H9 (cell line): ENCODE measurements around the gene KCNMA1. TPM values are rescaled to one million over a fixed set of nuclear protein-coding genes. Genes with fewer than 3 reads are reported as not detected.

Source experiments
- DNase-seq: peaks from one replicate; pipeline ENCODE4 v3.0.0-alpha.2; 2017
- H2AFZ ChIP-seq: one replicate; pipeline ENCODE4 v1.6.1; 2013; ENCODE audit warnings: mild to moderate bottlenecking, low read length, control low read depth, moderate library complexity
- H2AK5ac ChIP-seq: 2 replicates; pipeline ENCODE4 v1.6.1; 2013; ENCODE audit warnings: low read length, control low read depth, mixed read lengths; ENCODE audit not compliant: insufficient read length
- H2BK120ac ChIP-seq: one replicate; pipeline ENCODE4 v1.6.1; 2013; ENCODE audit warnings: low read depth, mild to moderate bottlenecking, low read length, control low read depth, inconsistent platforms; ENCODE audit not compliant: poor library complexity, severe bottlenecking
- H2BK12ac ChIP-seq: 2 replicates; pipeline ENCODE4 v1.6.1; 2013; ENCODE audit warnings: low read length, control low read depth, mixed read lengths, low read depth; ENCODE audit not compliant: insufficient read length
- H2BK15ac ChIP-seq: 2 replicates; pipeline ENCODE4 v1.6.1; 2013; ENCODE audit warnings: low read depth, low read length, control low read depth
- H2BK20ac ChIP-seq: one replicate; pipeline ENCODE4 v1.6.1; 2013; ENCODE audit warnings: low read depth, mild to moderate bottlenecking, low read length, control low read depth, inconsistent platforms; ENCODE audit not compliant: poor library complexity, severe bottlenecking
- H2BK5ac ChIP-seq: 2 replicates; pipeline ENCODE4 v1.6.1; 2013; ENCODE audit warnings: low read length, control low read depth, mixed read lengths; ENCODE audit not compliant: insufficient read length
- H3K14ac ChIP-seq: 2 replicates; pipeline ENCODE4 v1.6.1; 2013; ENCODE audit warnings: low read length, control low read depth; ENCODE audit not compliant: insufficient read depth
- H3K18ac ChIP-seq: 2 replicates; pipeline ENCODE4 v1.6.1; 2013; ENCODE audit warnings: low read depth, mild to moderate bottlenecking, mixed read lengths, low read length, control low read depth; ENCODE audit not compliant: insufficient read length
- H3K23ac ChIP-seq: 2 replicates; pipeline ENCODE4 v1.6.1; 2013; ENCODE audit warnings: low read length, control low read depth, mixed read lengths, low read depth; ENCODE audit not compliant: insufficient read length
- H3K23me2 ChIP-seq: 2 replicates; pipeline ENCODE4 v1.6.1; 2013; ENCODE audit warnings: low read depth, mild to moderate bottlenecking, mixed read lengths, low read length, control low read depth; ENCODE audit not compliant: insufficient read length, poor library complexity, severe bottlenecking
- H3K27ac ChIP-seq: 2 replicates; pipeline ENCODE4 v1.5.1; 2013; ENCODE audit warnings: low read length, control low read depth, mixed read lengths, low read depth; ENCODE audit not compliant: insufficient read length
- H3K27me3 ChIP-seq: 2 replicates; pipeline ENCODE4 v1.6.1; 2013; ENCODE audit warnings: low read length, control low read depth, inconsistent platforms; ENCODE audit not compliant: insufficient read depth
- H3K4ac ChIP-seq: 2 replicates; pipeline ENCODE4 v1.6.1; 2013; ENCODE audit warnings: low read depth, mild to moderate bottlenecking, control low read depth, inconsistent platforms, low read length, moderate library complexity
- H3K4me1 ChIP-seq: 2 replicates; pipeline ENCODE4 v1.6.1; 2013; ENCODE audit warnings: low read length, control low read depth, inconsistent platforms; ENCODE audit not compliant: insufficient read depth
- H3K4me2 ChIP-seq: 2 replicates; pipeline ENCODE4 v1.6.1; 2013; ENCODE audit warnings: low read length, control low read depth, mixed read lengths; ENCODE audit not compliant: insufficient read length, insufficient read depth
- H3K56ac ChIP-seq: 2 replicates; pipeline ENCODE4 v1.6.1; 2013; ENCODE audit warnings: low read depth, mild to moderate bottlenecking, mixed read lengths, low read length, control low read depth; ENCODE audit not compliant: insufficient read length
- H3K79me1 ChIP-seq: 2 replicates; pipeline ENCODE4 v1.6.1; 2013; ENCODE audit warnings: low read depth, mild to moderate bottlenecking, moderate library complexity, low read length, control low read depth, inconsistent platforms; ENCODE audit not compliant: insufficient read depth, poor library complexity, severe bottlenecking
- H3K79me2 ChIP-seq: 2 replicates; pipeline ENCODE4 v1.6.1; 2013; ENCODE audit warnings: low read length, control low read depth, inconsistent platforms; ENCODE audit not compliant: insufficient read depth
- H3K9ac ChIP-seq: 2 replicates; pipeline ENCODE4 v1.6.1; 2013; ENCODE audit warnings: low read length, control low read depth, mixed read lengths; ENCODE audit not compliant: insufficient read length; ENCODE audit errors: extremely low read depth
- H3K9me3 ChIP-seq: one replicate; pipeline ENCODE4 v1.6.1; 2013; ENCODE audit warnings: low read depth, low read length, inconsistent platforms; ENCODE audit not compliant: control insufficient read depth
- H3T11ph ChIP-seq: one replicate; pipeline ENCODE4 v1.6.1; 2013; ENCODE audit warnings: mild to moderate bottlenecking, low read length, control low read depth, inconsistent platforms
- H4K20me1 ChIP-seq: one replicate; pipeline ENCODE4 v1.6.1; 2013; ENCODE audit not compliant: control insufficient read depth, insufficient read length, insufficient read depth
- H4K5ac ChIP-seq: 2 replicates; pipeline ENCODE4 v1.6.1; 2013; ENCODE audit warnings: low read depth, mild to moderate bottlenecking, mixed read lengths, low read length, control low read depth; ENCODE audit not compliant: insufficient read length
- H4K8ac ChIP-seq: replicated peaks from 2 replicates; pipeline ENCODE4 v1.6.1; 2013; ENCODE audit warnings: low read length, control low read depth, mixed read lengths, low read depth; ENCODE audit not compliant: insufficient read length
- H4K91ac ChIP-seq: 2 replicates; pipeline ENCODE4 v1.6.1; 2013; ENCODE audit warnings: low read depth, mild to moderate bottlenecking, moderate library complexity, mixed read lengths, low read length, control low read depth; ENCODE audit not compliant: insufficient read length
- H3K27ac Mint-ChIP-seq, 3 experiments: 2 replicates in 2 of 3; 3 replicates in 1 of 3; pipeline ENCODE4 v1.8.0; 2020 to 2021; ENCODE audit warnings: mixed read lengths in 3 of 3, mild to moderate bottlenecking in 1 of 3, moderate library complexity in 1 of 3
- H3K27me3 Mint-ChIP-seq: 2 replicates; pipeline ENCODE4 v1.8.0; 2021; ENCODE audit warnings: low read depth, mild to moderate bottlenecking, moderate library complexity, mixed read lengths
- H3K36me3 Mint-ChIP-seq, 3 experiments: 2 replicates in 2 of 3; 3 replicates in 1 of 3; pipeline ENCODE4 v1.8.0; 2020 to 2021; ENCODE audit warnings: low read depth in 3 of 3, mixed read lengths in 3 of 3; ENCODE audit not compliant: insufficient read depth in 1 of 3
- H3K4me1 Mint-ChIP-seq, 2 experiments: 2 replicates each; pipeline ENCODE4 v1.8.0; 2020; ENCODE audit warnings: mixed read lengths in 2 of 2
- H3K4me3 Mint-ChIP-seq, 2 experiments: 2 replicates in 1 of 2; 3 replicates in 1 of 2; pipeline ENCODE4 v1.8.0; 2020 to 2021; ENCODE audit warnings: mild to moderate bottlenecking in 2 of 2, mixed read lengths in 2 of 2, moderate library complexity in 1 of 2
- H3K9me3 Mint-ChIP-seq, 2 experiments: 2 replicates in 1 of 2; 3 replicates in 1 of 2; pipeline ENCODE4 v1.8.0; 2020; ENCODE audit warnings: mild to moderate bottlenecking in 2 of 2, mixed read lengths in 2 of 2, moderate library complexity in 1 of 2
- WGBS: extraction: QIAGEN DNeasy Blood & Tissue Kit; methylation state at CpG from one replicate; pipeline ENCODE4 v1.1.7; 2013; ENCODE audit warnings: missing lambda C conversion rate, low lambda C conversion rate, mixed read lengths; ENCODE audit not compliant: insufficient read length; ENCODE audit errors: extremely low coverage; 5-methylcytosine and 5-hydroxymethylcytosine counted together
- total RNA-seq: library from RNA; stranded (reverse); gene quantifications from 2 replicates; pipeline ENCODE4 v1.2.1, GENCODE V29; 2021
- TF ChIP-seq, protein P1 (sequence below): fragments of 200-600 bp; sonication (generic); conservative IDR thresholded peaks from 3 replicates; pipeline ENCODE4 v1.8.0; 2021; ENCODE audit warnings: antibody characterized with exemption, mild to moderate bottlenecking

Gene KCNMA1
- total RNA-seq, 1 experiment from 2014 or later, result 2.0 TPM

DNA sequence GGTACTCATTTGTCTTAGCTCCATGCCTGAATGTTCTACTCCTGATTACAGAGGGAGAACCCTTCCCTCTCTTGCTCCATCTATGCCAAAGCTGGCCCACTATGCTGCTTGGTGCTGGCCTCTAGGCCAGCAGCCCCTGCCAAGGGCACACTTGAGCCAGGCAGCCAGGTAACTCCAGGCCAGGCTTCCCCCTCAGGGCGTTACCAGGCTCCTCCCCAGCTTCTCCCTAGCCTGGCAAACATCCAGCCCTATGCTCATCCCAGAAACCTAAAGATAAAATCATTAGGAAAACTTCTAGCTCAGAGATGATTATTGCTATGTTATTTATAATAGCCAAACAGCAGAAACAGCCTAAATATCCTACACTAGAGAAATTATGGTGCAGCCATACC lies 103.7 kb downstream of the KCNMA1 start:
- no peak overlapping the region for H3K27ac Mint-ChIP-seq
- peaks cover 28% of the 10 kb centered on the region in 2 experiments for H3K4me1 Mint-ChIP-seq

More for the DNA sequence above, 103.7 kb downstream of the KCNMA1 start:
- no peak overlapping the region for H2AFZ ChIP-seq
- H2BK15ac ChIP-seq, result no peak overlapping the region
- H3K27ac ChIP-seq, result no peak overlapping the region
- no peak overlapping the region for H2BK120ac ChIP-seq
- H3K14ac ChIP-seq, result no peak overlapping the region
- no peaks in the 10 kb centered on the region for H3K79me2 ChIP-seq
- H4K8ac ChIP-seq, result no peak overlapping the region
- no peak overlapping the region for H2BK5ac ChIP-seq
- no peaks in the 10 kb centered on the region for H3K23me2 ChIP-seq
- no peak overlapping the region for H3K56ac ChIP-seq
- no peaks in the 10 kb centered on the region for H4K20me1 ChIP-seq
- H3K4me1 ChIP-seq, result peaks cover 12% of the 10 kb centered on the region; the same call in 1 of the 2 replicates
- H3K79me1 ChIP-seq, result no peaks in the 10 kb centered on the region
- H3K27me3 ChIP-seq, result no peaks in the 10 kb centered on the region
- no peak overlapping the region for H4K5ac ChIP-seq
- H4K91ac ChIP-seq, result no peak overlapping the region
- no peaks in the 10 kb centered on the region; the same call in 1 of the 2 replicates for H3K27me3 Mint-ChIP-seq
- H3K23ac ChIP-seq, result no peak overlapping the region
- H2BK20ac ChIP-seq, result no peak overlapping the region
- DNase-seq, result no peak
- no peaks in the 10 kb centered on the region for H3K9me3 Mint-ChIP-seq
- H3K4me2 ChIP-seq, result no peak overlapping the region
- no peak overlapping the region for H3T11ph ChIP-seq
- no peak overlapping the region for H2AK5ac ChIP-seq
- no peak overlapping the region for H2BK12ac ChIP-seq
- no peaks in the 10 kb centered on the region for H3K9me3 ChIP-seq
- no peak overlapping the region for H3K9ac ChIP-seq
- no peaks in the 10 kb centered on the region for H3K36me3 Mint-ChIP-seq
- no peak overlapping the region for H3K18ac ChIP-seq
- WGBS, result no CpG with 5 or more reads among the region's 1 CpG
- H3K4ac ChIP-seq, result no peak overlapping the region
- H3K4me3 Mint-ChIP-seq, result no peak overlapping the region
- TF ChIP-seq, protein P1, sequence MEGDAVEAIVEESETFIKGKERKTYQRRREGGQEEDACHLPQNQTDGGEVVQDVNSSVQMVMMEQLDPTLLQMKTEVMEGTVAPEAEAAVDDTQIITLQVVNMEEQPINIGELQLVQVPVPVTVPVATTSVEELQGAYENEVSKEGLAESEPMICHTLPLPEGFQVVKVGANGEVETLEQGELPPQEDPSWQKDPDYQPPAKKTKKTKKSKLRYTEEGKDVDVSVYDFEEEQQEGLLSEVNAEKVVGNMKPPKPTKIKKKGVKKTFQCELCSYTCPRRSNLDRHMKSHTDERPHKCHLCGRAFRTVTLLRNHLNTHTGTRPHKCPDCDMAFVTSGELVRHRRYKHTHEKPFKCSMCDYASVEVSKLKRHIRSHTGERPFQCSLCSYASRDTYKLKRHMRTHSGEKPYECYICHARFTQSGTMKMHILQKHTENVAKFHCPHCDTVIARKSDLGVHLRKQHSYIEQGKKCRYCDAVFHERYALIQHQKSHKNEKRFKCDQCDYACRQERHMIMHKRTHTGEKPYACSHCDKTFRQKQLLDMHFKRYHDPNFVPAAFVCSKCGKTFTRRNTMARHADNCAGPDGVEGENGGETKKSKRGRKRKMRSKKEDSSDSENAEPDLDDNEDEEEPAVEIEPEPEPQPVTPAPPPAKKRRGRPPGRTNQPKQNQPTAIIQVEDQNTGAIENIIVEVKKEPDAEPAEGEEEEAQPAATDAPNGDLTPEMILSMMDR, result no peak
